Endothelial cell of umbilical vein (primary cell): Measurements from ENCODE around the gene KRTAP4-9. TPM values are rescaled to one million over a fixed set of nuclear protein-coding genes. Genes with fewer than 3 reads are reported as not detected.

Source experiments
- BruUV-seq: library from RNA; stranded (reverse); fragments of 400-500 nt; replicated peaks from 2 replicates; lab custom pipeline; 2021; lab: Mats Ljungman, UMichigan
- CTCF ChIA-PET: fragments of 300-600, 350-600 bp; sonication (Branson Sonifier 250); formaldehyde crosslinking; loops from one replicate; lab custom pipeline; 2021; ENCODE audit warnings: antibody characterized with exemption, inconsistent platforms; lab: Charles Lee
- POLR2A ChIA-PET: fragments of 300-600, 350-600 bp; sonication (Branson Sonifier 250); formaldehyde crosslinking; loops from one replicate; lab custom pipeline; 2021; ENCODE audit warnings: antibody characterized with exemption, inconsistent platforms; lab: Charles Lee
- DNase-seq: peaks from one replicate; pipeline ENCODE4 v3.0.0-alpha.2; 2011; ENCODE audit warnings: low read depth, low spot score
- FAIRE-seq: peaks from 2 replicates; lab custom pipeline; 2011; peaks lifted over from hg19 to GRCh38; lab: Jason Lieb, UNC
- H2AFZ ChIP-seq: 2 replicates; pipeline ENCODE4 v1.6.0; 2012; ENCODE audit warnings: low read depth, low read length, control low read depth, inconsistent platforms
- H3K27ac ChIP-seq: 2 replicates; pipeline ENCODE4 v1.5.1; 2011; ENCODE audit warnings: low read depth, mild to moderate bottlenecking, control low read depth, low read length, moderate library complexity; ENCODE audit not compliant: insufficient read depth
- H3K27me3 ChIP-seq, 2 experiments: 2 replicates each; pipeline versions ENCODE4 v1.6.0 to v1.6.1; 2011; ENCODE audit warnings: low read length in 2 of 2, mixed read lengths in 1 of 2; ENCODE audit not compliant: control insufficient read depth in 2 of 2, insufficient read depth in 2 of 2
- H3K36me3 ChIP-seq, 2 experiments: 2 replicates in 1 of 2; 3 replicates in 1 of 2; pipeline ENCODE4 v1.5.1; 2011; ENCODE audit warnings: low read length in 2 of 2, mild to moderate bottlenecking in 1 of 2, moderate library complexity in 1 of 2; ENCODE audit not compliant: control insufficient read depth in 2 of 2, insufficient read depth in 2 of 2; ENCODE audit errors: extremely low read depth in 1 of 2
- H3K4me1 ChIP-seq: 3 replicates; pipeline ENCODE4 v1.5.1; 2011; ENCODE audit warnings: mild to moderate bottlenecking, low read length; ENCODE audit not compliant: control insufficient read depth, insufficient read depth; ENCODE audit errors: extremely low read depth
- H3K4me2 ChIP-seq: 2 replicates; pipeline ENCODE4 v1.6.1; 2011; ENCODE audit warnings: low read length, control low read depth, mixed read lengths; ENCODE audit not compliant: insufficient read depth
- H3K4me3 ChIP-seq, 3 experiments: fragments of 200-600 bp in 1 of 3; sonication (generic), shearing (Covaris generic) in 1 of 3; replicated peaks in 1 of 3; 2 replicates each; pipeline ENCODE4 v1.5.1; 2011 to 2016; ENCODE audit warnings: control low read depth in 3 of 3, low read length in 3 of 3, mild to moderate bottlenecking in 2 of 3, inconsistent platforms in 1 of 3, low read depth in 1 of 3, moderate library complexity in 1 of 3; ENCODE audit not compliant: insufficient read depth in 1 of 3
- H3K79me2 ChIP-seq: 2 replicates; pipeline ENCODE4 v1.6.0; 2012; ENCODE audit warnings: low read length, inconsistent platforms; ENCODE audit not compliant: control insufficient read depth, insufficient read depth
- H3K9ac ChIP-seq: replicated peaks from 2 replicates; pipeline ENCODE3; 2011; ENCODE audit warnings: low read length, control low read depth; ENCODE audit not compliant: insufficient read depth; ENCODE audit errors: extremely low read depth
- H3K9me1 ChIP-seq: replicated peaks from 3 replicates; pipeline ENCODE4 v1.6.0; 2011; ENCODE audit warnings: mild to moderate bottlenecking, low read length; ENCODE audit not compliant: control insufficient read depth, insufficient read depth; ENCODE audit errors: extremely low read depth
- H3K9me3 ChIP-seq: replicated peaks from 2 replicates; pipeline ENCODE4 v1.5.1; 2012; ENCODE audit warnings: low read length, inconsistent platforms; ENCODE audit not compliant: control insufficient read depth, insufficient read depth
- H4K20me1 ChIP-seq: replicated peaks from 2 replicates; pipeline ENCODE3; 2011; ENCODE audit warnings: mild to moderate bottlenecking, low read length; ENCODE audit not compliant: control insufficient read depth, insufficient read depth; ENCODE audit errors: extremely low read depth
- CTCF ChIP-seq, 2 donors: IDR thresholded peaks; 1 replicate in 1 of 2; 2 replicates in 1 of 2; pipeline ENCODE4 v1.5.1; 2011; ENCODE audit warnings: low read length in 2 of 2, mild to moderate bottlenecking in 2 of 2, moderate library complexity in 2 of 2, control low read depth in 1 of 2, inconsistent platforms in 1 of 2, low read depth in 1 of 2; ENCODE audit not compliant: insufficient read depth in 1 of 2; ENCODE audit errors: extremely low read depth in 1 of 2
- EZH2 ChIP-seq: IDR thresholded peaks from 2 replicates; pipeline ENCODE4 v1.6.1; 2012; ENCODE audit warnings: borderline replicate concordance, low read depth, mild to moderate bottlenecking, moderate library complexity, low read length, inconsistent platforms; ENCODE audit not compliant: severe bottlenecking
- FOS ChIP-seq: IDR thresholded peaks from 2 replicates; pipeline ENCODE4 v1.6.1; 2011; ENCODE audit warnings: mild to moderate bottlenecking, low read length, moderate library complexity, borderline replicate concordance; ENCODE audit not compliant: insufficient read depth
- GATA2 ChIP-seq: IDR thresholded peaks from 2 replicates; pipeline ENCODE4 v1.7.0; 2011; ENCODE audit warnings: low read depth, mild to moderate bottlenecking, moderate library complexity, mixed read lengths, low read length; ENCODE audit not compliant: insufficient read length, insufficient read depth
- JUN ChIP-seq: IDR thresholded peaks from 2 replicates; pipeline ENCODE4 v1.6.1; 2011; ENCODE audit warnings: borderline replicate concordance, low read depth; ENCODE audit not compliant: insufficient read length, insufficient read depth
- MAX ChIP-seq: IDR thresholded peaks from 2 replicates; pipeline ENCODE4 v1.6.1; 2011; ENCODE audit not compliant: insufficient read depth, insufficient read length
- MYC ChIP-seq: IDR thresholded peaks from one replicate; pipeline ENCODE4 v1.6.1; 2011; ENCODE audit warnings: mild to moderate bottlenecking, low read depth, low read length
- POLR2A ChIP-seq: IDR thresholded peaks from 2 replicates; pipeline ENCODE4 v1.6.1; 2012; ENCODE audit warnings: low read depth, mild to moderate bottlenecking, control low read depth, low read length
- POLR2AphosphoS5 ChIP-seq: IDR thresholded peaks from 2 replicates; pipeline ENCODE4 v1.6.1; 2012; ENCODE audit warnings: low read depth, mild to moderate bottlenecking, control low read depth, low read length, moderate library complexity; ENCODE audit not compliant: insufficient read depth
- dilution Hi-C: fragments of 300-500 bp; cut with MboI; formaldehyde crosslinking; loops from one replicate; pipeline ENCODE4 v1.15.0; 2019; ENCODE audit warnings: low sequenced_read_pairs; ENCODE audit not compliant: extremely low pct_ligation_motif_present
- intact Hi-C: fragments of 100-400 bp; cut with micrococcal nuclease; formaldehyde crosslinking; loops from one replicate; pipeline ENCODE4 v1.10.0; 2022
- polyA plus RNA-seq, 4 experiments: library from polyadenylated mRNA; depleted of rRNA in 3 of 4; stranded (reverse) in 3 of 4; unstranded in 1 of 4; fragments of >200 nt; gene quantifications; 2 replicates each; pipeline versions ENCODE4 v1.2.1 to v1.2.3, GENCODE V29; 2011 to 2012; ENCODE audit warnings: missing spikeins in 1 of 4
- total RNA-seq: library from RNA; stranded (reverse); gene quantifications from 2 replicates; pipeline ENCODE4 v1.2.3, GENCODE V29; 2021

The KRTAP4-9 gene
- total and polyA plus RNA-seq, 2 donors (not counting 3 experiments of a cell fraction or from before 2014, with no cell fraction given), result not detected

DNA sequence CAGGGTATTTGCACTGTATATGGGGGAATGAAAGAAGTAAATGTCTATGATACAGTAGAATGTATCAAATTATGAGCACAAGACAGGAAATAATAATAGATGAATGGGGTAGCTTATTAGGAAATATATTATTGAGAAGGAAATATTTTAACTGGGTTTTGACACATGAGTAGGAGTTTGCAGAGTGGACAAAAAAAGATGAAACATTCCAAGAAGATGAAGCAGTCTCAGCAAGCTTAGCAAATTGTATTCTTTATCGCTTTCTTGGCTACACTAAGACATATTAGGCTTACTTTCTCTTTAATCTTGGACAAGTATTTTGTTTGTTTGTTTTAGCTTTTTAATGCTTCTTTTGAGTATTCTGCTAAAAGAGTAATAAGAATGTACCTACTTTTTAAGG is 1.3 kb upstream of the KRTAP4-9 start:
- no peaks in the 10 kb centered on the region for H3K79me2 ChIP-seq
- no peaks in the 10 kb centered on the region for H3K36me3 ChIP-seq
- no peaks in the 10 kb centered on the region for H3K9me1 ChIP-seq
- no peak for DNase-seq
- H2AFZ ChIP-seq, result no peak overlapping the region
- CTCF ChIA-PET, result no interaction called here
- no peak for TF ChIP-seq GATA2
- TF ChIP-seq EZH2, result no peak
- TF ChIP-seq CTCF (IDR thresholded peaks at IDR 0.05; ENCODE audit: extremely low read depth in 1 of 2, insufficient read depth in 1 of 2, low read depth in 1 of 2, low read length in 2 of 2), result no peak
- TF ChIP-seq MAX, result no peak
- TF ChIP-seq POLR2A, result no peak
- TF ChIP-seq POLR2AphosphoS5, result no peak
- TF ChIP-seq JUN, result no peak
- no peak for TF ChIP-seq FOS
- no peak for TF ChIP-seq MYC
- dilution Hi-C loops, result no loop called here
- intact Hi-C loops, result no loop called here
- H3K4me3 ChIP-seq, result no peak overlapping the region
- H3K9ac ChIP-seq, result no peak overlapping the region
- FAIRE-seq, result no peak
- no peak overlapping the region for H3K27ac ChIP-seq
- no peak overlapping the region for H3K4me2 ChIP-seq
- no peaks in the 10 kb centered on the region for H4K20me1 ChIP-seq
- no peaks in the 10 kb centered on the region for H3K9me3 ChIP-seq
- POLR2A ChIA-PET, result no interaction called here
- no TSS peak for BruUV-seq
- H3K27me3 ChIP-seq, result no peaks in the 10 kb centered on the region
- H3K4me1 ChIP-seq, result peaks cover 2% of the 10 kb centered on the region
